Right lobe of liver (tissue), 4 donors: ENCODE measurements around the gene PTPN5.

ENCODE experiments used
- POLR2A ChIP-seq: fragments of 450-650 bp; IDR thresholded peaks from one replicate; pipeline ENCODE4 v1.6.1; 2017; ENCODE audit warnings: antibody characterized with exemption, mild to moderate bottlenecking
- TF ChIP-seq, protein P1 (sequence below), 4 donors: fragments of 200-600 bp in 3 of 4; fragments of 450-650 bp in 1 of 4; IDR thresholded peaks; one replicate each; pipeline versions ENCODE4 v1.5.1 to v1.8.0; 2016 to 2022; ENCODE audit warnings: antibody characterized with exemption in 4 of 4, mild to moderate bottlenecking in 2 of 4
- donor health status: DM: no; HTN: no; CAD: no.
- donor health status: DM: no; HTN: no; CAD: no.
- donor health status: DM: no; HTN: yes; CAD: no.

DNA sequence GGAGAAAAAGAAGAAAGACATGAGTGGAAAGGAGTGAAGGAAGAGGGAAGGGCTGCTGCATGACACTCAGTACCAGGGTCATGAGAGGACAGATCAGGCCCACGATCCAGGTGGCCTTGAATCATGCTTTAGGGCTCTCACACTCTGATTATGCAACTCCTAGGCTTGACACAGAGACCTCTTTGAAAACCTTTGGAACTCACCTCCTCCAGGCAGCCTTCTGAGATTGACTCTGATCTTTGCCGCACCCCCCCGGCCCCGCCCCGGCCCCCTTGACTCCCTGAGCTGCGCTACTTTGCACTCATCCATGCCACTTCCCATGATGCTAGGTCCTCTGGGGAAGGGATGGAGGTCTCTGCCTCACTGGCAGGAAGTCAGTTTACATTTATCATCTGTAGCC lies 10.7 kb downstream of the PTPN5 start:
- TF ChIP-seq, protein P1, sequence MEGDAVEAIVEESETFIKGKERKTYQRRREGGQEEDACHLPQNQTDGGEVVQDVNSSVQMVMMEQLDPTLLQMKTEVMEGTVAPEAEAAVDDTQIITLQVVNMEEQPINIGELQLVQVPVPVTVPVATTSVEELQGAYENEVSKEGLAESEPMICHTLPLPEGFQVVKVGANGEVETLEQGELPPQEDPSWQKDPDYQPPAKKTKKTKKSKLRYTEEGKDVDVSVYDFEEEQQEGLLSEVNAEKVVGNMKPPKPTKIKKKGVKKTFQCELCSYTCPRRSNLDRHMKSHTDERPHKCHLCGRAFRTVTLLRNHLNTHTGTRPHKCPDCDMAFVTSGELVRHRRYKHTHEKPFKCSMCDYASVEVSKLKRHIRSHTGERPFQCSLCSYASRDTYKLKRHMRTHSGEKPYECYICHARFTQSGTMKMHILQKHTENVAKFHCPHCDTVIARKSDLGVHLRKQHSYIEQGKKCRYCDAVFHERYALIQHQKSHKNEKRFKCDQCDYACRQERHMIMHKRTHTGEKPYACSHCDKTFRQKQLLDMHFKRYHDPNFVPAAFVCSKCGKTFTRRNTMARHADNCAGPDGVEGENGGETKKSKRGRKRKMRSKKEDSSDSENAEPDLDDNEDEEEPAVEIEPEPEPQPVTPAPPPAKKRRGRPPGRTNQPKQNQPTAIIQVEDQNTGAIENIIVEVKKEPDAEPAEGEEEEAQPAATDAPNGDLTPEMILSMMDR (IDR thresholded peaks at IDR 0.05): no peak
- TF ChIP-seq POLR2A: no peak
